Measurements from ENCODE around the gene CD37.

CD37 gene

DNA sequence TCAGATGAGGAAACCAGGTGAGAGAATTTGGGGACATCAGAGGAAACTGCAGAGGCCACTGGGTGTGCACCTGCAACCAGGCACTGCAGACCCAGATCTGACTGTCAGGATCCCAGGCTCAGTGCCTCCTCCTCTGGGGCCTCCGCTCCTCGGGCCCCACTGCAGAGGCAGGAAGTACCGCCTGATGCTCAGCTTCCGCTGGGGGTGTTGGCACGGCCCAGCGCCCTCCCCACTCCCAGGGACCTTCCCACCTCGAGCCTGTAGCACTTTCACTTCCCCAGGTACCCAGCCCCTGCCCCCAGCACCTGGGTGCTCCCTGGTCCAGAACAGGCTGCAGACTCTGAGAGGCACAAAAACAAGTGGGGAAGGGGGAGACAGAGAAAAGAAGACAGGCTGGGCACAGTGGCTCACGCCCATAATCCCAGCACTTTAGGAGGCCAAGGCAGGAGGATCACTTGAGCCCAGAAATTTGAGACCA lies 1.4 kb upstream of the CD37 start:
- no peaks in the 10 kb centered on the region for H3K9me3 ChIP-seq (ENCODE audit: low read length)
- peaks cover 96% of the 10 kb centered on the region for H3K4me1 ChIP-seq (ENCODE audit: insufficient read depth, low read length, severe bottlenecking)
- H3F3A ChIP-seq (ENCODE audit: insufficient read depth, low read length), result 0 out of 2 replicates have a peak, but pooled peaks cover 4% of the 10 kb centered on the region
- H3K27ac ChIP-seq (ENCODE audit: low read depth, low read length, poor library complexity, severe bottlenecking), result peak overlapping the region; percentile 96
- peaks cover 5% of the 10 kb centered on the region; the same call in 1 of the 2 replicates for H3K79me2 ChIP-seq (ENCODE audit: insufficient read depth, low read length)
- no peaks in the 10 kb centered on the region for H4K20me1 ChIP-seq (ENCODE audit: insufficient read depth, low read length)
- no peak overlapping the region for H2AFZ ChIP-seq (ENCODE audit: low read length)
- H3K9ac ChIP-seq (ENCODE audit: low read length), result peak overlapping the region; percentile 93
- no peak for TF ChIP-seq EZH2 (IDR thresholded peaks at IDR 0.05; ENCODE audit: borderline replicate concordance, low read length)
- TF ChIP-seq, protein P1, sequence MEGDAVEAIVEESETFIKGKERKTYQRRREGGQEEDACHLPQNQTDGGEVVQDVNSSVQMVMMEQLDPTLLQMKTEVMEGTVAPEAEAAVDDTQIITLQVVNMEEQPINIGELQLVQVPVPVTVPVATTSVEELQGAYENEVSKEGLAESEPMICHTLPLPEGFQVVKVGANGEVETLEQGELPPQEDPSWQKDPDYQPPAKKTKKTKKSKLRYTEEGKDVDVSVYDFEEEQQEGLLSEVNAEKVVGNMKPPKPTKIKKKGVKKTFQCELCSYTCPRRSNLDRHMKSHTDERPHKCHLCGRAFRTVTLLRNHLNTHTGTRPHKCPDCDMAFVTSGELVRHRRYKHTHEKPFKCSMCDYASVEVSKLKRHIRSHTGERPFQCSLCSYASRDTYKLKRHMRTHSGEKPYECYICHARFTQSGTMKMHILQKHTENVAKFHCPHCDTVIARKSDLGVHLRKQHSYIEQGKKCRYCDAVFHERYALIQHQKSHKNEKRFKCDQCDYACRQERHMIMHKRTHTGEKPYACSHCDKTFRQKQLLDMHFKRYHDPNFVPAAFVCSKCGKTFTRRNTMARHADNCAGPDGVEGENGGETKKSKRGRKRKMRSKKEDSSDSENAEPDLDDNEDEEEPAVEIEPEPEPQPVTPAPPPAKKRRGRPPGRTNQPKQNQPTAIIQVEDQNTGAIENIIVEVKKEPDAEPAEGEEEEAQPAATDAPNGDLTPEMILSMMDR (IDR thresholded peaks at IDR 0.05; ENCODE audit: low read length), result no peak
- peak overlapping the region; percentile 78 for H3K4me2 ChIP-seq (ENCODE audit: low read length)
- H3K27me3 ChIP-seq (ENCODE audit: insufficient read depth, low read length), result no peaks in the 10 kb centered on the region
- H3K4me3 ChIP-seq (ENCODE audit: low read depth, low read length, poor library complexity, severe bottlenecking), result peak overlapping the region; percentile 84
- H3K9me2 ChIP-seq (ENCODE audit: low read depth, low read length), result no peaks in the 10 kb centered on the region
- H3K36me3 ChIP-seq (ENCODE audit: insufficient read depth, low read length), result peaks cover 32% of the 10 kb centered on the region

DNA sequence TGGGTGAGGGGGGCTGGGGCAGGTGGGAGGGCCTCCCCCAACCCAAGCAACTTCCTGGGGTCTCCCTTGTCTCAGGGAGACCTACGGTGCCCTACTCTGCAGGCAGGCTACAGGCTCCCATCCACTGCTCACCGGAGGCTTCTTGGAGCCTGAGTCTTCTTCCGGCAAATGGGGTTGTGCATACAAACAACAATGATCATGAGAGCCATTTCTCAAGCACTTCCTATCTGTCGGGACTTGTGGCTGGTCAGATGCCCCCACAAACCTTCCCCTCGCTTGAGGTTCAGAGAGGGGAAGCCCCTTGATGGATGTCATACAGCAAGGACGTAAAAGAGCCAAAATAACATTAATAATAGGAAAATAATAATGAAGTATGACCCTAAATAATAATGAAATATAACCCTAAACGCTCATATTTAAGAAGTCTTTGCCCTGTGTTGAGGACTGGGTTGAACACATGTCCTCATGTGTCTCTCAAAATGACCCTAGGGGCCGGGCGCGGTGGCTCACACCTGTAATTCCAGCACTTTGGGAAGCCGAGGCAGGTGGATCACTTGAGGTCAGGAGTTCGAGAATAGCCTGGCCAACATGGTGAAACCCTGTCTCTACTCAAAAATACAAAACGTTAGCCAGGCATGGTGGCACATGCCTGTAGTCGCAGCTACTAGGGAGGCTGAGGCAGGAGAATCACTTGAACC lies 727 bp downstream of the CD37 start:
- no peaks in the 10 kb centered on the region for H4K20me1 ChIP-seq (ENCODE audit: insufficient read depth, low read length)
- H3K36me3 ChIP-seq (ENCODE audit: insufficient read depth, low read length), result peaks cover 41% of the 10 kb centered on the region
- peak overlapping the region; percentile 96 for H3K27ac ChIP-seq (ENCODE audit: low read depth, low read length, poor library complexity, severe bottlenecking)
- H3K4me3 ChIP-seq (ENCODE audit: low read depth, low read length, poor library complexity, severe bottlenecking), result peak overlapping the region; percentile 84
- H3K27me3 ChIP-seq (ENCODE audit: insufficient read depth, low read length), result no peaks in the 10 kb centered on the region
- H2AFZ ChIP-seq (ENCODE audit: low read length), result no peak overlapping the region
- H3F3A ChIP-seq (ENCODE audit: insufficient read depth, low read length), result 0 out of 2 replicates have a peak, but pooled peaks cover 7% of the 10 kb centered on the region
- H3K4me1 ChIP-seq (ENCODE audit: insufficient read depth, low read length, severe bottlenecking), result peaks cover 96% of the 10 kb centered on the region
- TF ChIP-seq, protein P1 (IDR thresholded peaks at IDR 0.05; ENCODE audit: low read length), result no peak
- TF ChIP-seq EZH2 (IDR thresholded peaks at IDR 0.05; ENCODE audit: borderline replicate concordance, low read length), result no peak
- H3K79me2 ChIP-seq (ENCODE audit: insufficient read depth, low read length), result peaks cover 5% of the 10 kb centered on the region; the same call in 1 of the 2 replicates
- H3K9ac ChIP-seq (ENCODE audit: low read length), result peak overlapping the region; percentile 93
- no peaks in the 10 kb centered on the region for H3K9me3 ChIP-seq (ENCODE audit: low read length)
- H3K9me2 ChIP-seq (ENCODE audit: low read depth, low read length), result no peaks in the 10 kb centered on the region
- H3K4me2 ChIP-seq (ENCODE audit: low read length), result peak overlapping the region; percentile 78

DNA sequence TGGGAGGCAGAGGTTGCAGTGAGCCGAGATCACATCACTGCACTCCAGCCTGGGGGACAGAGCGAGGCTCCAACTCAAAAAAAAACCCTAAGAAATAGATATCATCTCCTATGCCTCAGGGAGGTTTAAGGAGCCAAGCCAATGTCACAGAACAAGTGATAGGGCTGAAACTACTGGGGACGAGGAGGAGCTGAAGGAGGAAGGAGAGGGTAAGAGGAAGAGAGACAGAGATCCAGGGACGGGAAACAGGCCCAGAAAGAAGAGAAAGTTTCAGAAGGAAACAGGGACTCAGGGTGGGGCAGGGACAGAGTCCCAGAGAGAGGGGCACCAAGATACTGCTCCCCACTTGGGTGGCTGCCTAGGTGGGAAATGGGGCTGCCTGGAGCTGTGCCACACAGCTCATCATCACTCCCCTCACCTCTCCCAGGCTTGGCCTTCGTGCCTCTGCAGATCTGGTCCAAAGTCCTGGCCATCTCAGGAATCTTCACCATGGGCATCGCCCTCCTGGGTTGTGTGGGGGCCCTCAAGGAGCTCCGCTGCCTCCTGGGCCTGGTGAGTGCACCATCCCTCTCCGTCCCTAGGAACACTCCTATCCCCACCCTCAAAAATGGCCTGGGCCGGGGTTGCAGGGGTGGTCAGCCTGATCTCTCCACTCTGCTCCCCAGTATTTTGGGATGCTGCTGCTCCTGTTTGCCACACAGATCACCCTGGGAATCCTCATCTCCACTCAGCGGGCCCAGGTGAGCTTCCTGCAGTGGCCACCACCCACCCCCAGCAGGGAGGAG lies 1.5 kb downstream of the CD37 start:
- no peaks in the 10 kb centered on the region for H3K9me3 ChIP-seq (ENCODE audit: low read length)
- H3K27ac ChIP-seq (ENCODE audit: low read depth, low read length, poor library complexity, severe bottlenecking), result peak overlapping the region; percentile 96
- no peaks in the 10 kb centered on the region for H4K20me1 ChIP-seq (ENCODE audit: insufficient read depth, low read length)
- H3K27me3 ChIP-seq (ENCODE audit: insufficient read depth, low read length), result no peaks in the 10 kb centered on the region
- H3K79me2 ChIP-seq (ENCODE audit: insufficient read depth, low read length), result peaks cover 5% of the 10 kb centered on the region; the same call in 1 of the 2 replicates
- 0 out of 2 replicates have a peak, but pooled peaks cover 7% of the 10 kb centered on the region for H3F3A ChIP-seq (ENCODE audit: insufficient read depth, low read length)
- peaks cover 49% of the 10 kb centered on the region for H3K36me3 ChIP-seq (ENCODE audit: insufficient read depth, low read length)
- peak overlapping the region; percentile 93 for H3K9ac ChIP-seq (ENCODE audit: low read length)
- H3K4me3 ChIP-seq (ENCODE audit: low read depth, low read length, poor library complexity, severe bottlenecking), result peak overlapping the region; percentile 84
- H3K4me1 ChIP-seq (ENCODE audit: insufficient read depth, low read length, severe bottlenecking), result peaks cover 91% of the 10 kb centered on the region
- H3K9me2 ChIP-seq (ENCODE audit: low read depth, low read length), result no peaks in the 10 kb centered on the region
- H3K4me2 ChIP-seq (ENCODE audit: low read length), result peak overlapping the region; percentile 78
- H2AFZ ChIP-seq (ENCODE audit: low read length), result no peak overlapping the region
- TF ChIP-seq, protein P1 (IDR thresholded peaks at IDR 0.05; ENCODE audit: low read length), result no peak
- TF ChIP-seq EZH2 (IDR thresholded peaks at IDR 0.05; ENCODE audit: borderline replicate concordance, low read length), result no peak
